GM12878 (cell line): ENCODE data around the gene COL21A1. TPM values are rescaled to one million over a fixed set of nuclear protein-coding genes. Genes with fewer than 3 reads are reported as not detected.

Experiments
- ATAC-seq: fragments of 200-7000 bp; cut with Tn5 transposase; 3 replicates; pipeline ENCODE4 v1.9.1; 2020; ENCODE audit warnings: mild to moderate bottlenecking, moderate library complexity
- BruUV-seq: library from RNA; stranded (reverse); fragments of 400-500 nt; replicated peaks from 2 replicates; lab custom pipeline; 2021; lab: Mats Ljungman, UMichigan
- CTCF ChIA-PET: fragments of 300-600 bp; sonication (Branson Sonifier 250); formaldehyde crosslinking; extraction: SDS; loops from one replicate; lab custom pipeline; 2021; ENCODE audit warnings: inconsistent platforms; lab: Yijun Ruan, JAX
- POLR2A ChIA-PET: fragments of 350-600 bp; formaldehyde crosslinking; extraction: SDS; loops from one replicate; lab custom pipeline; 2021; ENCODE audit warnings: inconsistent platforms; lab: Charles Lee
- RAD21 ChIA-PET: fragments of 300-600 bp; sonication (Branson Sonifier 250); formaldehyde crosslinking; loops from one replicate; lab custom pipeline; 2023; ENCODE audit warnings: antibody characterized with exemption; ENCODE audit not compliant: unreplicated experiment; lab: Charles Lee
- SMC1A ChIA-PET: fragments of 300-600 bp; sonication (Branson Sonifier 250); formaldehyde crosslinking; loops from one replicate; lab custom pipeline; 2023; ENCODE audit not compliant: unreplicated experiment, uncharacterized antibody; lab: Charles Lee
- DNase-seq: peaks from one replicate; pipeline ENCODE4 v3.0.0-alpha.2; 2011; ENCODE audit warnings: low read depth, low spot score
- FAIRE-seq: peaks from 3 replicates; lab custom pipeline; 2011; peaks lifted over from hg19 to GRCh38; lab: Jason Lieb, UNC
- H2AFZ ChIP-seq: 2 replicates; pipeline ENCODE4 v1.6.0; 2011; ENCODE audit warnings: low read depth, low read length, control low read depth; ENCODE audit not compliant: control insufficient read depth
- H3K27ac ChIP-seq: 2 replicates; pipeline ENCODE4 v1.5.1; 2011; ENCODE audit warnings: control low read depth; ENCODE audit not compliant: control insufficient read depth, insufficient read depth
- H3K27me3 ChIP-seq, 2 experiments: replicated peaks in 1 of 2; 2 replicates each; pipeline versions ENCODE4 v1.6.0 to v1.6.1; 2011; ENCODE audit warnings: low read length in 1 of 2; ENCODE audit not compliant: control insufficient read depth in 2 of 2, insufficient read depth in 2 of 2
- H3K36me3 ChIP-seq, 2 experiments: 2 replicates each; pipeline ENCODE4 v1.5.1; 2011; ENCODE audit warnings: low read length in 1 of 2; ENCODE audit not compliant: control insufficient read depth in 2 of 2, insufficient read depth in 2 of 2
- H3K4me1 ChIP-seq: 2 replicates; pipeline ENCODE4 v1.6.1; 2011; ENCODE audit warnings: mild to moderate bottlenecking, low read length, moderate library complexity, mixed read lengths; ENCODE audit not compliant: control insufficient read depth, insufficient read depth
- H3K4me2 ChIP-seq: 2 replicates; pipeline ENCODE4 v1.6.0; 2011; ENCODE audit warnings: control low read depth; ENCODE audit not compliant: control insufficient read depth, insufficient read depth
- H3K4me3 ChIP-seq: fragments of 200-600 bp; sonication (generic); 2 replicates; pipeline ENCODE4 v1.5.1; 2016
- H3K79me2 ChIP-seq: 2 replicates; pipeline ENCODE4 v1.6.0; 2011; ENCODE audit warnings: low read length; ENCODE audit not compliant: control insufficient read depth, insufficient read depth
- H3K9ac ChIP-seq: 2 replicates; pipeline ENCODE4 v1.8.0; 2011; ENCODE audit warnings: low read length, control low read depth, mixed read lengths; ENCODE audit not compliant: control insufficient read depth, insufficient read depth
- H3K9me3 ChIP-seq: replicated peaks from 3 replicates; pipeline ENCODE4 v1.5.1; 2011; ENCODE audit warnings: mild to moderate bottlenecking, low read length; ENCODE audit not compliant: control insufficient read depth, insufficient read depth
- H4K20me1 ChIP-seq: 2 replicates; pipeline ENCODE4 v1.6.0; 2011; ENCODE audit not compliant: control insufficient read depth, insufficient read depth
- BRCA1 ChIP-seq: IDR thresholded peaks from 2 replicates; pipeline ENCODE4 v1.6.1; 2011; ENCODE audit warnings: low read depth, low read length, improper control_type of control experiment
- CBFB ChIP-seq: IDR thresholded peaks from 2 replicates; pipeline ENCODE4 v1.6.1; 2016; ENCODE audit warnings: antibody characterized with exemption, low read depth
- EED ChIP-seq: sonication (generic); IDR thresholded peaks from 2 replicates; pipeline ENCODE4 v1.6.1; 2016; ENCODE audit warnings: antibody characterized with exemption, low read depth
- EZH2 ChIP-seq: IDR thresholded peaks from 2 replicates; pipeline ENCODE4 v1.6.1; 2012; ENCODE audit warnings: low read depth, mild to moderate bottlenecking, control low read depth, inconsistent platforms, low read length, borderline replicate concordance; ENCODE audit not compliant: control insufficient read depth
- FOXK2 ChIP-seq: fragments of 450-650 bp; IDR thresholded peaks from 2 replicates; pipeline ENCODE4 v1.6.1; 2017; ENCODE audit warnings: mild to moderate bottlenecking, moderate library complexity
- HDAC2 ChIP-seq: fragments of 200-600 bp; sonication (generic); IDR thresholded peaks from 2 replicates; pipeline ENCODE4 v1.6.1; 2017
- NR2C2 ChIP-seq: IDR thresholded peaks from 2 replicates; pipeline ENCODE4 v1.6.1; 2011; ENCODE audit warnings: borderline replicate concordance, low read depth; ENCODE audit not compliant: control insufficient read depth, insufficient read length
- NR2F1 ChIP-seq: fragments of 450-650 bp; conservative IDR thresholded peaks from 2 replicates; pipeline ENCODE4 v1.6.1; 2017; ENCODE audit warnings: mild to moderate bottlenecking
- RB1 ChIP-seq: fragments of 450-650 bp; formaldehyde crosslinking; IDR thresholded peaks from 2 replicates; pipeline ENCODE4 v1.6.1; 2017; ENCODE audit warnings: mild to moderate bottlenecking, borderline replicate concordance
- YBX1 ChIP-seq: fragments of 450-650 bp; IDR thresholded peaks from 2 replicates; pipeline ENCODE4 v1.6.1; 2016; ENCODE audit warnings: antibody characterized with exemption
- WGBS: methylation state at CpG from one replicate; pipeline ENCODE4 v1.1.6; 2016; ENCODE audit warnings: low lambda C conversion rate; ENCODE audit not compliant: insufficient replicate concordance, insufficient coverage; ENCODE audit errors: missing lambda C conversion rate; 5-methylcytosine and 5-hydroxymethylcytosine counted together
- in situ Hi-C: fragments of 300-500 bp; cut with MboI; formaldehyde crosslinking; loops from 9 replicates; pipeline ENCODE4 v1.14.3; 2018; ENCODE audit warnings: mixed read lengths
- intact Hi-C: fragments of 100-400 bp; cut with micrococcal nuclease; formaldehyde crosslinking; loops from one replicate; pipeline ENCODE4 v1.14.2; 2022; ENCODE audit not compliant: unreplicated experiment
- polyA plus RNA-seq, 11 experiments: library from polyadenylated mRNA; depleted of rRNA in 4 of 11; unstranded in 6 of 11; stranded (reverse) in 5 of 11; fragments of >200 nt; fragmentation: Nextera tagmentation in 4 of 11; fragmentation: Illumina TruSeq in 1 of 11; extraction: Ambion mirVana in 4 of 11; extraction: Trizol in 1 of 11; gene quantifications; 1 replicate in 1 of 11; 2 replicates in 10 of 11; pipeline versions ENCODE4 v1.2.1 to v1.2.3, GENCODE V29; 2011 to 2016; ENCODE audit warnings: inconsistent platforms in 2 of 11, missing spikeins in 2 of 11, low read depth in 1 of 11
- total RNA-seq, 4 experiments: library from RNA; depleted of rRNA in 3 of 4; stranded (reverse); fragments of >200 nt in 3 of 4; fragmentation: Illumina TruSeq in 1 of 4; extraction: Trizol in 1 of 4; gene quantifications; 2 replicates each; pipeline versions ENCODE4 v1.2.1 to v1.2.3, GENCODE V29; 2013 to 2021
- TF ChIP-seq, protein P1 (sequence below), 3 experiments: IDR thresholded peaks in 2 of 3; conservative IDR thresholded peaks in 1 of 3; 2 replicates each; pipeline ENCODE4 v1.5.1; 2011; ENCODE audit warnings: low read depth in 3 of 3, low read length in 3 of 3, mild to moderate bottlenecking in 3 of 3, control low read depth in 2 of 3, moderate library complexity in 2 of 3, inconsistent platforms in 1 of 3, mixed read lengths in 1 of 3; ENCODE audit not compliant: control insufficient read depth in 2 of 3, insufficient read depth in 1 of 3; ENCODE audit errors: extremely low read depth in 1 of 3
- TF ChIP-seq, protein P2 (sequence below): fragments of 450-650 bp; formaldehyde crosslinking; IDR thresholded peaks from 2 replicates; pipeline ENCODE4 v1.4.0; 2020; ENCODE audit warnings: mild to moderate bottlenecking, moderate library complexity

COL21A1 gene
- total and polyA plus RNA-seq, 10 of the 15 experiments (the other 5 are each of a cell fraction or from before 2014, with no cell fraction given) = 0.10 TPM; not detected in 9

DNA sequence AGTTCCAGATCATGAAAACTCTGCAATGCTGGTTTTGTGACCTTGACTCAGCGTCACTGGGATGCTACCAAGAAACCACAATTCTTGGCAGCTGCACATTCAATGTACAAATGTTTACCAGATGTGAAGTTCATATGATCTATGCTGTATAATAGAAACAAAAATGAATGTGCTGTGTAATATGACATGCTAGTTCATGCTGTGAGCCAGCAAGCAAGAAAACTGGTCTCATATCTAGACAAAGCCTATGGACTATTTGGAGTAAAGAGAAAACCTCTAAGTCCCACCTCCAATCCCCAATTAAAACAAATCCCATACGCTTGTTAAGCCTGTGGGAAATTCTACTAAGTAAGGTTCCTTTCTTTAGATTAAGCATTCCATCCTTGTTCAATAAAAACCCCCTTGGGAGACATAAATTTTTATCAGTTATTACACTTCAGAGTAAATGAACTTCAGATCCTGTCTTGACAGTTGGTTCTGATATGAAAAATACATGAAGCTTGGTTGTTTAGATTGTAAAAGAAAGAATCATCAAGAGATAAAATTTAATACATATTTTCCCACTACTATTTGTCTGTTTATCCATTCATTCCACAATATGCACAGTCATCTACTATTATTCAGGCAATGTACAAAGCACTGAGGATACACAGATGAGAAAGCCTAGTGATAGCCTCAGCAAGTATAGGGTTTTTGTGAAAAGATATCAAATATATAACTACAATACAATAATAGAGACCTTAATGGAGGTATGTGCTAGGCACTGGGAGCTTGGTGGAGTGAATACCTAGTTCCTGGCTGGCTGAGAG lies 20.1 kb downstream of the COL21A1 start:
- ATAC-seq = no peak
- Histone ChIP-seq H3K9ac (no peak overlapping the region), H3K4me2 (no peak overlapping the region), H3K4me3 (no peak overlapping the region), H2AFZ (no peak overlapping the region), H3K27me3 (no peaks in the 10 kb centered on the region), H3K4me1 (no peaks in the 10 kb centered on the region)
- no peak for FAIRE-seq
- ChIA-PET SMC1A (no interaction called here), CTCF (no interaction called here), RAD21 (no interaction called here)
- no peak for DNase-seq
- TF ChIP-seq HDAC2 (no peak), EED (no peak), RB1 (no peak), BRCA1 (no peak), YBX1 (no peak), NR2F1 (no peak), CBFB (no peak), FOXK2 (no peak)
- TF ChIP-seq, all 136 proteins: peak for 0
- POLR2A ChIA-PET = no interaction called here
- no TSS peak for BruUV-seq
- no peaks in the 10 kb centered on the region for H3K79me2 ChIP-seq
- no peaks in the 10 kb centered on the region for H3K9me3 ChIP-seq
- in situ Hi-C loops (no loop called here), intact Hi-C loops (no loop called here)
- H3K36me3 ChIP-seq = no peaks in the 10 kb centered on the region
- no peaks in the 10 kb centered on the region for H4K20me1 ChIP-seq
- no peak overlapping the region for H3K27ac ChIP-seq
- 0% methylated on average over 2 of the region's 2 CpGs for WGBS

DNA sequence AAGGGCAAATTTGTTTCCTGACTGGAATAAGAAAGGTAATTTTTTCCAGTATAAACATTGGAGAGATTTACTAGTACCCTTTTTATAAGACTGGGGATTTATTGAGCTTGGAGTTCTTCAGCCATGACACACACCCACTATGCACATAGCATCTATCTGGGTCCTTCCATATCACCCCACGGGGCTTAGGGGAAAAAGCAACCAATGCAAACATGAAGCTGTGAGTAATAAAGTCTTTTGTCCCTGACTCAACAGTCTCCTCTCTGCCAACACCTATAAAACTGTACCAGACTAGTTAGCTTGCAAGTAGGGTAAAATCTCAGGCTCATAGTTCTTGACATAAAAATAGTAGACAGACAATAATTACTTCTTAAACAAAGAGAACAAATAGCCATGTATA lies 23.4 kb downstream of the COL21A1 start:
- Histone ChIP-seq H4K20me1 (no peaks in the 10 kb centered on the region), H2AFZ (no peak overlapping the region), H3K27me3 (no peaks in the 10 kb centered on the region), H3K4me2 (no peak overlapping the region), H3K27ac (no peak overlapping the region), H3K36me3 (no peaks in the 10 kb centered on the region), H3K9ac (no peak overlapping the region), H3K9me3 (no peaks in the 10 kb centered on the region), H3K4me3 (no peak overlapping the region), H3K4me1 (no peaks in the 10 kb centered on the region), H3K79me2 (no peaks in the 10 kb centered on the region)
- FAIRE-seq = no peak
- ATAC-seq = no peak
- POLR2A ChIA-PET = no interaction called here
- no peak for DNase-seq
- RAD21 ChIA-PET = no interaction called here
- in situ Hi-C loops = no loop called here
- intact Hi-C loops = no loop called here
- SMC1A ChIA-PET = interaction anchor here (0.7 kb wide), 1 partner anchor 69 kb away, joined by 3 read pairs; no protein-coding TSS in a partner anchor
- 0% methylated on average over 1 of the region's 1 CpG for WGBS
- no TSS peak for BruUV-seq
- CTCF ChIA-PET = no interaction called here
- TF ChIP-seq EZH2 (no peak), NR2C2 (no peak)
- TF ChIP-seq, protein P1, sequence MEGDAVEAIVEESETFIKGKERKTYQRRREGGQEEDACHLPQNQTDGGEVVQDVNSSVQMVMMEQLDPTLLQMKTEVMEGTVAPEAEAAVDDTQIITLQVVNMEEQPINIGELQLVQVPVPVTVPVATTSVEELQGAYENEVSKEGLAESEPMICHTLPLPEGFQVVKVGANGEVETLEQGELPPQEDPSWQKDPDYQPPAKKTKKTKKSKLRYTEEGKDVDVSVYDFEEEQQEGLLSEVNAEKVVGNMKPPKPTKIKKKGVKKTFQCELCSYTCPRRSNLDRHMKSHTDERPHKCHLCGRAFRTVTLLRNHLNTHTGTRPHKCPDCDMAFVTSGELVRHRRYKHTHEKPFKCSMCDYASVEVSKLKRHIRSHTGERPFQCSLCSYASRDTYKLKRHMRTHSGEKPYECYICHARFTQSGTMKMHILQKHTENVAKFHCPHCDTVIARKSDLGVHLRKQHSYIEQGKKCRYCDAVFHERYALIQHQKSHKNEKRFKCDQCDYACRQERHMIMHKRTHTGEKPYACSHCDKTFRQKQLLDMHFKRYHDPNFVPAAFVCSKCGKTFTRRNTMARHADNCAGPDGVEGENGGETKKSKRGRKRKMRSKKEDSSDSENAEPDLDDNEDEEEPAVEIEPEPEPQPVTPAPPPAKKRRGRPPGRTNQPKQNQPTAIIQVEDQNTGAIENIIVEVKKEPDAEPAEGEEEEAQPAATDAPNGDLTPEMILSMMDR (IDR thresholded peaks at IDR 0.05 in 2 of 3, conservative IDR thresholded peaks at IDR 0.05 in 1 of 3; ENCODE audit: control insufficient read depth in 2 of 3, extremely low read depth in 1 of 3, insufficient read depth in 1 of 3, low read depth in 3 of 3, low read length in 3 of 3) = no peak
- TF ChIP-seq, protein P2, sequence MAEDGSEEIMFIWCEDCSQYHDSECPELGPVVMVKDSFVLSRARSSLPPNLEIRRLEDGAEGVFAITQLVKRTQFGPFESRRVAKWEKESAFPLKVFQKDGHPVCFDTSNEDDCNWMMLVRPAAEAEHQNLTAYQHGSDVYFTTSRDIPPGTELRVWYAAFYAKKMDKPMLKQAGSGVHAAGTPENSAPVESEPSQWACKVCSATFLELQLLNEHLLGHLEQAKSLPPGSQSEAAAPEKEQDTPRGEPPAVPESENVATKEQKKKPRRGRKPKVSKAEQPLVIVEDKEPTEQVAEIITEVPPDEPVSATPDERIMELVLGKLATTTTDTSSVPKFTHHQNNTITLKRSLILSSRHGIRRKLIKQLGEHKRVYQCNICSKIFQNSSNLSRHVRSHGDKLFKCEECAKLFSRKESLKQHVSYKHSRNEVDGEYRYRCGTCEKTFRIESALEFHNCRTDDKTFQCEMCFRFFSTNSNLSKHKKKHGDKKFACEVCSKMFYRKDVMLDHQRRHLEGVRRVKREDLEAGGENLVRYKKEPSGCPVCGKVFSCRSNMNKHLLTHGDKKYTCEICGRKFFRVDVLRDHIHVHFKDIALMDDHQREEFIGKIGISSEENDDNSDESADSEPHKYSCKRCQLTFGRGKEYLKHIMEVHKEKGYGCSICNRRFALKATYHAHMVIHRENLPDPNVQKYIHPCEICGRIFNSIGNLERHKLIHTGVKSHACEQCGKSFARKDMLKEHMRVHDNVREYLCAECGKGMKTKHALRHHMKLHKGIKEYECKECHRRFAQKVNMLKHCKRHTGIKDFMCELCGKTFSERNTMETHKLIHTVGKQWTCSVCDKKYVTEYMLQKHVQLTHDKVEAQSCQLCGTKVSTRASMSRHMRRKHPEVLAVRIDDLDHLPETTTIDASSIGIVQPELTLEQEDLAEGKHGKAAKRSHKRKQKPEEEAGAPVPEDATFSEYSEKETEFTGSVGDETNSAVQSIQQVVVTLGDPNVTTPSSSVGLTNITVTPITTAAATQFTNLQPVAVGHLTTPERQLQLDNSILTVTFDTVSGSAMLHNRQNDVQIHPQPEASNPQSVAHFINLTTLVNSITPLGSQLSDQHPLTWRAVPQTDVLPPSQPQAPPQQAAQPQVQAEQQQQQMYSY (CRISPR knock-in tag) = no peak
